ENCODE measurements around the gene MAN2C1.
"Not testable (repeated sequence)": the region's sequence is repeated elsewhere in the genome, so short reads cannot be mapped to it uniquely, and the experiment has no call there.

The MAN2C1 gene

DNA sequence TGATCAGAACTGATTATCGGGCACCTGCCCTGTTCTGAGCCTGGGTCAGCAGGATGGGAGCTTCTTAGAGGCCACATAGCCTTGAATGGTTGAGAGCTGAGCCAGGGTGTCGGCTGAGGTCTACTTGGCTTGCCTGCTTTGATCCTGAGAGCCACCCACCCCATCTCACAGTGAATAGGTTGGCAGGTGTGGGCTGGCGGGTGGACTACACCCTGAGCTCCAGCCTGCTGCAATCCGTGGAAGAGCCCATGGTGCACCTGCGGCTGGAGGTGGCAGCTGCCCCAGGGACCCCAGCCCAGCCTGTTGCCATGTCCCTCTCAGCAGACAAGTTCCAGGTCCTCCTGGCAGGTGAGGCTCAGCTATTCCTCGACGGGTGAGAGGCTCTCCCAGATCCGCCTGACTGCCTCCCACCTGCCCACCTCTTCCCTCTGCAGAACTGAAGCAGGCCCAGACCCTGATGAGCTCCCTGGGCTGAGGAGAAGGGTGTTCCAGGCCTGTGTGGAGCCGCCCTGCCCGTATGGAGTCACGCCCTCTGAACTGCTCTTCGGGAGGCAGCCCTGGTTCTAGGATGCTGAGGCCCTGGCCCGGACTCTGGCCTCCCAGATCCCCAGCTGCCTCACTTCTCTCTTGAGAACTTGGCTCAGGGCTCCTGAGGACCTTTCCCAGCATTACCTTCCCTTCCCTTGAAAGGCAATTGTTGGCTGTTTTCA lies 28.7 kb downstream of the MAN2C1 start:
- no peaks in the 10 kb centered on the region for H3K9me3 Mint-ChIP-seq
- ATAC-seq (no peak), DNase-seq (no peak)
- H3K27ac Mint-ChIP-seq = no peak overlapping the region
- H3K4me3 Mint-ChIP-seq = no peak overlapping the region
- peaks cover 4% of the 10 kb centered on the region for H3K27me3 Mint-ChIP-seq
- H3K36me3 Mint-ChIP-seq (ENCODE audit: low read depth) = peaks cover 6% of the 10 kb centered on the region
- peaks cover 21% of the 10 kb centered on the region for H3K4me1 Mint-ChIP-seq

DNA sequence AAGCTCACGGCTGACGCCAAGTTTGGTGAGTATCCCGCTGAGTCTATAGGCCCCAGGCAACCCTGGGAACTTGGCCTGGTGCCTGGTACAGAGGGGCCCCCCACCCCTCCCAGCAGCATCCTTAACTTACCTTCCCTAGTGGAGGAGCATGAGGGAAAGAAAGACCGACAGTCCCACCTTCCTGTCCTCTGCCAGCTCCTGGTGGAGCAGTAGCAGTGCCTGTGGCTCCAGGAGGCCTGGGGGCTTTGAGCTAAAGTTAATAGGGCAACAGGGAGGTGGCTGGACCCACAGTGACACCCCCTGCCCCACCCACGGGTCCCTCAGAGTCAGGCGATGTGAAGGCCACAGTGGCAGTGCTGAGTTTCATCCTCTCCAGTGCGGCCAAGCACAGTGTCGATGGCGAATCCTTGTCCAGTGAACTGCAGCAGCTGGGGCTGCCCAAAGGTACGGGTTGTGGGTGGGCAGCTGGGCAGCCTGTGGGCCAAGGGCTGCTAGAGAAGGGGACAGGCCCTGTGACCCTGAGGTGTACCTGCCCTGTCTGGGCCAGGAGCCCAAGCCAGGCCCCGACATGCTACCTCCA lies 29.7 kb downstream of the MAN2C1 start:
- no peak overlapping the region for H3K4me3 Mint-ChIP-seq
- H3K36me3 Mint-ChIP-seq (ENCODE audit: low read depth) = peaks cover 6% of the 10 kb centered on the region
- H3K27ac Mint-ChIP-seq = no peak overlapping the region
- no peaks in the 10 kb centered on the region for H3K9me3 Mint-ChIP-seq
- peaks cover 4% of the 10 kb centered on the region for H3K27me3 Mint-ChIP-seq
- ATAC-seq (no peak), DNase-seq (no peak)
- H3K4me1 Mint-ChIP-seq = peaks cover 21% of the 10 kb centered on the region

DNA sequence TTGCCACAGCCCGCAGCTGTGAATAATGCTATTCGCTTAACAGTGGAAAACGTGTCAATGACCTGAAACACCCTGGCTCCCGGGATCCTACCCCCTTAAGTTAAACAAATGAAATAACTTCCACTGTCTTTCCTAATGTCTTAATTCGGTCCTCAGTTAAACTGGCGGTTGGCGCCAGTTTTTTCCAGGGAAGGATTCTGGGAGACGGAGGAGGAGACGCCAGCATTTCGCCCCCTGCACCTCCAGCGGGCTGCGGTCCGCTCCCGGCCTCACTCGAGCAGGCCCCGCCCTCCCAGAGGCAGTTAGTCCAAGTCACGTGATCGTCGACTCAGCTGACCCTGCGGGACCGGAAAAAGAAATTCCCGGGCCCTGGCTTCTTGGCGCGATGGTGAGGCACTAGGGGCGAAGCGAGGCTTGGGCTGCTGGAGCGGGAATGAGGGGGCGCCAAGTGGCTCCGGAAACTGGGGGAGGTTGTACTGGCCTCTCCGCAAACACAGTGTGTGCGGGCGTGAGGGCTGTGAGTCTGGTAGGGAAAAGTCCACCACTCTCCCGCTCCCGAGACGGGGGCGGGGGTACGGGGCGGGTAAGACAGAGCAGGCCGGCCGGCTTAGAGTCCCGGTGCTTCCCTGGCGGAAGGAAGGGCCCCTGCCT lies 32.6 kb downstream of the MAN2C1 start, which contains the start of gene COMMD4:
TSS of gene COMMD4 (plus strand) at position 359 of the 651 bp plus-strand sequence. CDS start at position 386, 27 bp downstream.
- Mint-ChIP-seq H3K9me3 (no peaks in the 10 kb centered on the region), H3K4me1 (peaks cover 21% of the 10 kb centered on the region), H3K4me3 (peak within 1 kb of the TSS; percentile 91), H3K27ac (peak within 1 kb of the TSS; percentile 96), H3K36me3 (ENCODE audit: low read depth) (peaks cover 6% of the 10 kb centered on the region), H3K27me3 (peaks cover 5% of the 10 kb centered on the region)
- ATAC-seq = peak; percentile 72
- peak; percentile 89 for DNase-seq

DNA sequence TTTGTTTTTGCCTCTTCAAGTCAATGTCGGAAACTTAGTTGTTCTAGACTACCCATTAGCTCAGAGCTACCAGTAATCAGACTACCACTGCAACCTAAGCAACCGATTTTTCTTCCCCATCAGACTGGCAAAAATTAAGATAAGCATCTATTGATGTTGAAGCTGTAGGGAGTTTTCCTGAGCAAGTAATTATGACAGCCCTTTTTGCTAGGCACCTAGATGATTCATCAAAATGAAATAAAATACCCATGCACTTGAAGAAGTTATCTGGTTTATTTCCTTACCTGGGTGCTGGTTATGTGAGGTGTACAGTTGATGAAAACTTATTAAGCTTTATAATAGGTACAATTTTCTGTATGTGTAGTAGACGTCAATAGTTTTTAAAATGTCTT lies 33.1 kb downstream of the MAN2C1 start:
- H3K4me1 Mint-ChIP-seq = peaks cover 21% of the 10 kb centered on the region
- DNase-seq = no peak
- H3K36me3 Mint-ChIP-seq (ENCODE audit: low read depth) = peaks cover 5% of the 10 kb centered on the region
- H3K27ac Mint-ChIP-seq = peak overlapping the region; percentile 96
- ATAC-seq = no peak
- H3K27me3 Mint-ChIP-seq = peaks cover 5% of the 10 kb centered on the region
- H3K4me3 Mint-ChIP-seq = peak overlapping the region; percentile 91
- no peaks in the 10 kb centered on the region for H3K9me3 Mint-ChIP-seq

DNA sequence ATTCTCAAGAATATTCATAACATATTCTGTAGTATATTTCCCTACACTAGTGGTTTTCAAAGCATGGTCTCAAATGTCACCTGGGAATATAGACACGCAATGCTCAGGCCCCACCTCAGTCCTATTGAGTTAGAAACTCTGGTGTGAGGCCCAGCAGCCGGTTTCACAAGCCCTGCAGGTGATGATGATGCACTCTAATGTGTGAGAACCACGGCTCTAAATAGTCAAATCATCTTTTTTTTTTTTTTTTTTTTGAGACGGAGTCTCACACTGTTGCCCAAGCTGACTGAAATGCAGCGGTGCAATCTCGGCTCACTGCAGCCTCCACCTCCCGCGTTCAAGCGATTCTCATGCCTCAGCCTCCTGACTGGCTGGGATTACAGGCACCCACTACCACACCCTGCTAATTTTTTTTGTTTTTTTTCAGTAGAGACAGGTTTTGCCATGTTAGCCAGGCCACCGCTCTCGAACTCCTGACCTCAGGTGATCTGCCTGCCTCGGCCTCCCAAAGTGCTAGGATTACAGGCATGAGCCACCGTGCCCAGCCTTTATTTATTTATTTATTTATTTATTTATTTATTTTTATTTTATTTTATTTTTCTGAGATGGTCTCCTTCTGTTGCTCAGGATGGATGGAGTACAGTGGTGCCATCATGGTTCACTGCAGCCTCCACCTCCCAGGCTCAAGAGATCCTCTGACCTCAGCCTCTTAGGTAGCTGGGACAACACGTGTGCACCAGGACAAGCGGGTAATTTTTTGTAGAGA lies 34.6 kb downstream of the MAN2C1 start:
- H3K36me3 Mint-ChIP-seq (ENCODE audit: low read depth); DNase-seq; H3K4me3 Mint-ChIP-seq; H3K9me3 Mint-ChIP-seq; ATAC-seq; H3K27me3 Mint-ChIP-seq; H3K27ac Mint-ChIP-seq: not testable (repeated sequence)
- peaks cover 21% of the 10 kb centered on the region for H3K4me1 Mint-ChIP-seq

DNA sequence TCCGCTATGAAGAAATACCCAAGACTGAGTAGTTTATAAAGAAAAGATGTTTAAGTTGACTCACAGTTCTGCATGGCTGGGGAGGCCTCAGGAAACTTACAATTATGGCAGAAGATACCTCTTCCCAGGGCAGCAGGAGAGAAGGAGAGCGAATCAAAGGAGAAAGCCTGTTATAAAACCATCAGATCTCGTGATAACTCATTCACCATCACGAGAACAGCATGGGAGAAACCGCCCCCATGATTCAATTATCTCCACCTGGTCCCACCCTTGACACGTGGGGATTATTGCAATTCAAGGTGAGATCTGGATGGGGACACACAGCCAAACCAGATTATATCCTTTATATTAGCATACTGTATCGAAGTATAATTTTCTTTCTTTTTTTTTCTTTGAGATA lies 36.3 kb downstream of the MAN2C1 start:
- not testable (repeated sequence) for DNase-seq; H3K4me3 Mint-ChIP-seq; H3K36me3 Mint-ChIP-seq (ENCODE audit: low read depth); H3K27me3 Mint-ChIP-seq; H3K9me3 Mint-ChIP-seq; ATAC-seq; H3K27ac Mint-ChIP-seq
- H3K4me1 Mint-ChIP-seq = peaks cover 17% of the 10 kb centered on the region

DNA sequence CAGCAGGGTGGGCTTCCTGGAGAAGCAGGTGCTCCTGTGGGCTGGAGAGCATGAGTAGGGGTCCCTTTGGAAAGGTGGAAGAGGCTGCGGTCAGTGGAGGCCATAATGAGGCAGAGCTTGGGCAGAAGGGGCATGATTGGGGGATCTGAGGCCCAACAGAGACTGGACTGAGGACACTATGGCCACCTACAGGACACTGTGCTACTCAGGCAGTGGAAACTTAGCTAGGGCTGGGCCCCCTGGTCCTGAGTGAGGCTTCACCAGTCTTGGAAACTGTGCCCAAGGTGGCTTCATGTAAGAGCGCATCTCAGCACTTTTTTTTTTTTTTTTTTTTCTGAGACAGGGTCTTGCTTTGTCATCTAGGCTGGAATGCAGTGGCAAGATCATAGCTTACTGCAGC lies 38.8 kb downstream of the MAN2C1 start:
- ATAC-seq (no peak), DNase-seq (no peak)
- no peaks in the 10 kb centered on the region for H3K9me3 Mint-ChIP-seq
- H3K27ac Mint-ChIP-seq = no peak overlapping the region
- no peaks in the 10 kb centered on the region for H3K4me1 Mint-ChIP-seq
- peaks cover 2% of the 10 kb centered on the region for H3K27me3 Mint-ChIP-seq
- no peak overlapping the region for H3K4me3 Mint-ChIP-seq
- no peaks in the 10 kb centered on the region for H3K36me3 Mint-ChIP-seq (ENCODE audit: low read depth)

DNA sequence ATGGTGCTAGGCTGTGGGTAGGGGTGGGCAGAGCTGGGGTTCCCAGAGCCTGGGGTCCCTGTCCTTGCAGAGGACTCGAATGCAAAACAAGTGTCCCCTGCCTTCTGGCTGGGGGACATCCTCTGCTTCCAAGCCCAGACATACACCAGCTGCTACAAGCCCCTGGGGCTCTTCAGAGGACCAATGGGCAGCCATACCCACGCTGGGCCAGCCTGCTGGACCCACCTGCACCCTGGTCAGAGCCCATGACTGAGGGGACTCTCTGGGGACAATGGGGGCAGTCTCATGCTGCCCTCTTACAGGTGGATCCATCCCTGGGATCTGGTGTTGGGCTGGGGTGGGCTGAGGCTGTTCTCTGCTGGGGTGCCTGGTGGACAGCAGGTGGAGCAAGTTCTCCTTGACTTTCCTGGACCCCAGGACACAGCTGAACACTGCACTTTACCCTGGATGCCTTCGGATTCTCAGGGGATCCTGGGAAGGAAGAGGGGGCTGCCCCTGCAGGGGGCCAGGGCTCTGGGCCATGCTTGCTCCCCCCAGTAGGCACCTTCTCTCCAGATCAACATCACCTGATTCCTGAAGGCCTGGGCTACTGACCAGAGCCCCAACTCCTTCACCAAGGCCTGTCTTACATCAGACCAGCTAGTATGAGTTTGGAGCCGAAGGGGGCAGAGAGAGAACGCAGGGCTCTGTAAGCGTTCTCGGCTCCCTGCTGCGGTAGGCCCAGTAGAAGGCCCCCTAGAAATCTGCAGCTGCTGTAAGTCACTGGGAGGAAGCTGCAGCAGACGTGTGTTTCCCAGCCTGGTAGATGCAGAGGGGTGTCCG lies 39.7 kb downstream of the MAN2C1 start:
- DNase-seq (no peak), ATAC-seq (no peak)
- Mint-ChIP-seq H3K4me1 (no peaks in the 10 kb centered on the region), H3K36me3 (ENCODE audit: low read depth) (no peaks in the 10 kb centered on the region), H3K4me3 (no peak overlapping the region), H3K27ac (no peak overlapping the region), H3K27me3 (peaks cover 2% of the 10 kb centered on the region), H3K9me3 (no peaks in the 10 kb centered on the region)

DNA sequence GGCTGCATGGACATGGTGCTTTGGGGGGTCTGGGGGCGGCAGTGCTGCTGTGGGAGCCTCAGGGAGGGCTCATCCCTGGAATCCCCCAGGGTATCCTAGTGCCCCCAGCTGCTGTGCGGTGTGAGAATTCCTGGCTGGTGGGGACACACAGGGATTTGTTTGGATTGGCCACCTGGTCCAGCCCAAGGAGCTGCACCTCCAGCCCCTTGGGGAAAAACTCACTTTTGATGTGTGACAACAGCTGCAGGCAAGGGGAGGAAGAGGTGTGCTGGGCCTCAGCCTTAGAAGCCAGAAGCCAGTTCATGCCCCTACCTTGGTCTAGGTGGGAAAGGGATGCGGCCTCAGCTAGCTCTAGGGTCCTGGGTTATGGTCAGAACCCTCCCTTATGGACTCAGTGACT lies 40.9 kb downstream of the MAN2C1 start:
- Mint-ChIP-seq H3K9me3 (no peaks in the 10 kb centered on the region), H3K4me3 (no peak overlapping the region), H3K27ac (no peak overlapping the region), H3K4me1 (no peaks in the 10 kb centered on the region), H3K36me3 (ENCODE audit: low read depth) (no peaks in the 10 kb centered on the region), H3K27me3 (peaks cover 2% of the 10 kb centered on the region)
- no peak for DNase-seq
- ATAC-seq = no peak

DNA sequence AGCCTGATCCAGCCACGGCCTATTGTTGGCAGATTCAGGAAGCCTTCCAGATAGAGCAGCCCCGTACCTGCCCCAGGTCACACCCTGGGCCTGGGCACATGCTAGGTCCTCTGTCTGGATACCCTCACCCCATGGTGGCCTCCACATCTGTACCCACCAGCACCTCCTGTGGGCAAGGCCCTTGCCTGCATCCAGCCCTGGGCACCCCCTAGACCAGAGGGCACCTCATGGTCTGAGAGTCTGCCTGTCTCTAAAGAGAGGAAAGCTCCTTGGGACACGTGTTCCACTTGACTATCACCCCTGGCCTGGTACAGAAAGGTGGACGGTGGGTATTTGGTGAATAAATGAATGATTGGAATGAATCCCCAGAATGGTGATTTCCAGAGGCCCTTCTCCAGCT lies 41.4 kb downstream of the MAN2C1 start:
- no peaks in the 10 kb centered on the region for H3K9me3 Mint-ChIP-seq
- no peak overlapping the region for H3K27ac Mint-ChIP-seq
- no peak overlapping the region for H3K4me3 Mint-ChIP-seq
- no peaks in the 10 kb centered on the region for H3K36me3 Mint-ChIP-seq (ENCODE audit: low read depth)
- DNase-seq = no peak
- peaks cover 2% of the 10 kb centered on the region for H3K27me3 Mint-ChIP-seq
- no peak for ATAC-seq
- no peaks in the 10 kb centered on the region for H3K4me1 Mint-ChIP-seq

DNA sequence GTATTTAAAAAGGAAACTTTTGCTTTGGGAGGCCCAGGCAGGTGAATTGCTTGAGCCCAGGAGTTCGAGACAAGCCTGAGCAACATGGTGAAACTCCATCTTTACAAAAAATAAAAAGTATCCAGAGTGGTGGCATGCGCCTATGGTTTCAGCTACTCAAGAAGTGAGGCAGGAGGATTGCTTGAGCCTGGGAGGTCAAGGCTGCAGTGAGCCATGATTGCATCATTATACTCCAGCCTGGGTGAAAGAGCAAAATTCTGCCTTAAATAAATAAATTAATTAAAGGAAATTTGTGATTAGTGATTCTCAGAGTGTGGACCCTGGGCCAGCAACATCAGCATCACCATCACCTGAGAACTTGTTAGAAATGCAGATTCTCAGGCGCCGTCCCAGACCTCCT lies 42.5 kb downstream of the MAN2C1 start:
- Mint-ChIP-seq H3K4me3 (no peak overlapping the region), H3K36me3 (ENCODE audit: low read depth) (no peaks in the 10 kb centered on the region), H3K9me3 (no peaks in the 10 kb centered on the region), H3K27me3 (peaks cover 5% of the 10 kb centered on the region), H3K27ac (no peak overlapping the region), H3K4me1 (no peaks in the 10 kb centered on the region)
- ATAC-seq (no peak), DNase-seq (no peak)

DNA sequence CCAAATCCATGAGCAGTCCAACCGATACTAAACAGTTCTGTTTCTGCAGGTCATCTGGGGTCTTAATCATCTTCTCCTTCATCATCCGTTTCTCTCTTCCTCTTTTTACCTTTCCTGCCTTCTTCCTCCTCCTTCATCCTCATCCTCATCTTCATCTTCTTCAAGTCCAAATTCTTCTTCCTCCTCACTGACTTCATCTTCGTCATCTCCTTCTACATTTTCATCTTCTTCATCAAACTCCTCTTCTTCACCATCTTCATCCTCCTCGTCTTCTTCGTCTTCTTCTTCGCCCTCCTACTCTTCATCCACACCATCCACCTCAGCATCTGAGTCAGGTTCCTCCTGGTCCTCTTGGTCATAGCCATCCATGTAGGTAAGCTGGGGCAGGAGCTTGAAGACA lies 46.7 kb downstream of the MAN2C1 start:
- no peak overlapping the region for H3K4me3 Mint-ChIP-seq
- H3K27me3 Mint-ChIP-seq = peaks cover 7% of the 10 kb centered on the region
- no peaks in the 10 kb centered on the region for H3K4me1 Mint-ChIP-seq
- H3K36me3 Mint-ChIP-seq (ENCODE audit: low read depth) = no peaks in the 10 kb centered on the region
- no peak overlapping the region for H3K27ac Mint-ChIP-seq
- H3K9me3 Mint-ChIP-seq = no peaks in the 10 kb centered on the region
- DNase-seq (no peak), ATAC-seq (no peak)

DNA sequence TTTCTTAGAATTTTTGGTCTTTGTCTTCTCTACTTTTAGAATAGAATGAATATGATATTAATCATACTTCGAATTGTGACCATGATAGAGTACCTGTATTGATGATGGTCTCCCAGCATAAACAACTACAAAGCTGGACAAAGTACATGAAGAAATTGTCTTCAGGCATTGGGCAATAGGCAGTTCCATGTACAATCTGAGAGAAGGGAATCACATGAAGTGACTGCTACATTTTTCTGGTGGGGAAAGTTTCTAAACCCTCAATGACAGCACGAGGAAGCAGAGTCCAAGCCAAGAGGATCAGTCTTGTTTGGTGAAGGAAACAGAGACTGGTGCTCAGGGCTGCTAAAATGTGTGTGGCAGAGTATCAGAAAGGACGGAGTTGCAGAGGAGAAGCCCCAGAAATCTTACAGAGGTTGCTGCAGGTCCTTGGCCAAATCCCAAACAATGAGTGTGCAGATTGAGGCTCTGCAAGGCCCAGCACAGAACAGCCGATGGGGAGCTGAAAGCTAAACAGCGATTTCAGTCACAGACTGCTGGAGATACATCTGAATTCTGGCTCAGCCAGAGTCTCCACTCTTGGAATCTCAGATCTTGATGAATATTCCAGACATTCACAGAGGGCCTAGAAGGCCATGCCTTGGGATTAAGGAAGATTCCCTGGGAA lies 49.0 kb downstream of the MAN2C1 start:
- DNase-seq = not testable (repeated sequence)

More for the DNA sequence above, 49.0 kb downstream of the MAN2C1 start:
- not testable (repeated sequence) for H3K9me3 Mint-ChIP-seq; H3K4me3 Mint-ChIP-seq; H3K27ac Mint-ChIP-seq; H3K4me1 Mint-ChIP-seq; ATAC-seq; H3K27me3 Mint-ChIP-seq; H3K36me3 Mint-ChIP-seq (ENCODE audit: low read depth)
